CD4-positive, alpha-beta T cell (primary cell): ENCODE data around the gene C11orf97. TPM values are rescaled to one million over a fixed set of nuclear protein-coding genes. Genes with fewer than 3 reads are reported as not detected.
A peak's percentile ranks its signal among the peaks of the same experiment; 100 is the strongest.

ENCODE experiments used
- ATAC-seq: fragments of 200-7000 bp; cut with Tn5 transposase; one replicate; pipeline ENCODE4 v1.10.0; 2022; ENCODE audit warnings: mild to moderate bottlenecking; ENCODE audit not compliant: poor library complexity
- CTCF ChIA-PET: fragments of 350-600 bp; sonication (Branson Sonifier 250); formaldehyde crosslinking; loops from one replicate; lab custom pipeline; 2021; ENCODE audit warnings: antibody characterized with exemption, inconsistent platforms; lab: Charles Lee
- POLR2A ChIA-PET: fragments of 350-600 bp; sonication (Branson Sonifier 250); formaldehyde crosslinking; loops from one replicate; lab custom pipeline; 2021; ENCODE audit warnings: antibody characterized with exemption, inconsistent platforms; lab: Charles Lee
- DNase-seq, 14 experiments: peaks; one replicate each; pipeline ENCODE4 v3.0.0-alpha.2; 2013 to 2020; ENCODE audit warnings: mixed read lengths in 2 of 14
- H3K27ac ChIP-seq, 2 donors: one replicate each; pipeline versions ENCODE4 v1.5.1 to v1.7.0; 2013; ENCODE audit warnings: low read length in 2 of 2, low read depth in 1 of 2, mild to moderate bottlenecking in 1 of 2
- H3K27me3 ChIP-seq, 2 experiments: 1 replicate in 1 of 2; 2 replicates in 1 of 2; pipeline versions ENCODE4 v1.6.1 to v1.7.0; 2013; ENCODE audit warnings: low read length in 2 of 2, control low read depth in 1 of 2, mild to moderate bottlenecking in 1 of 2, moderate library complexity in 1 of 2; ENCODE audit not compliant: insufficient read depth in 2 of 2, control insufficient read depth in 1 of 2
- H3K36me3 ChIP-seq: one replicate; pipeline ENCODE4 v1.6.1; 2013; ENCODE audit warnings: low read length, control low read depth; ENCODE audit not compliant: insufficient read depth
- H3K4me1 ChIP-seq: one replicate; pipeline ENCODE4 v1.6.1; 2013; ENCODE audit warnings: low read length, control low read depth; ENCODE audit not compliant: insufficient read depth
- H3K4me3 ChIP-seq: one replicate; pipeline ENCODE4 v1.5.1; 2013; ENCODE audit warnings: mild to moderate bottlenecking, low read length, moderate library complexity
- H3K9me3 ChIP-seq, 2 experiments: 1 replicate in 1 of 2; 2 replicates in 1 of 2; pipeline versions ENCODE4 v1.6.1 to v1.7.0; 2013; ENCODE audit warnings: low read length in 2 of 2, mild to moderate bottlenecking in 2 of 2, control low read depth in 1 of 2, moderate library complexity in 1 of 2; ENCODE audit not compliant: control insufficient read depth in 1 of 2, insufficient read depth in 1 of 2
- H3K27ac Mint-ChIP-seq: one replicate; pipeline ENCODE4 v1.8.0; 2020; ENCODE audit warnings: mixed read lengths
- H3K27me3 Mint-ChIP-seq: one replicate; pipeline ENCODE4 v1.8.0; 2021; ENCODE audit warnings: mixed read lengths
- H3K36me3 Mint-ChIP-seq: one replicate; pipeline ENCODE4 v1.8.0; 2021; ENCODE audit warnings: low read depth, mixed read lengths
- H3K4me1 Mint-ChIP-seq: one replicate; pipeline ENCODE4 v1.8.0; 2021; ENCODE audit warnings: low read depth, mixed read lengths
- H3K4me3 Mint-ChIP-seq: one replicate; pipeline ENCODE4 v1.8.0; 2020; ENCODE audit warnings: mild to moderate bottlenecking, mixed read lengths
- H3K9me3 Mint-ChIP-seq: one replicate; pipeline ENCODE4 v1.8.0; 2020; ENCODE audit warnings: mixed read lengths
- CTCF ChIP-seq: fragments of 200-600 bp; IDR thresholded peaks from one replicate; pipeline ENCODE4 v1.8.0; 2022; ENCODE audit warnings: antibody characterized with exemption, mild to moderate bottlenecking
- intact Hi-C, 2 experiments: fragments of 100-400 bp; cut with DNase I in 1 of 2; cut with micrococcal nuclease in 1 of 2; formaldehyde crosslinking; loops; one replicate each; pipeline versions ENCODE4 v1.15.1 to v1.9.0; 2023 to 2025; cut with DNase I, micrococcal nuclease
- total RNA-seq, 174 experiments: library from RNA in 2 of 174; stranded (reverse) in 2 of 174; gene quantifications; one replicate each; pipeline ENCODE4 v1.2.3 and lab custom pipeline; 2021 to 2026

The C11orf97 gene
- total RNA-seq, 2 experiments from 2014 or later: not detected

GRCh38 chr11:94546886-94547285 is 34.6 kb downstream of the C11orf97 start:
- H3K36me3 ChIP-seq: no peaks in the 10 kb centered on the region
- H3K4me3 Mint-ChIP-seq: peak overlapping the region; percentile 81
- peaks cover 33% of the 10 kb centered on the region for H3K4me1 ChIP-seq
- intact Hi-C loops: loop anchor here in 1 of 2 experiments (5.0 kb wide), 1 partner anchor 540 kb away; the partner anchor contains the start of gene ENDOD1
- peaks cover 4% of the 10 kb centered on the region for H3K36me3 Mint-ChIP-seq
- H3K27ac ChIP-seq: no peak overlapping the region
- DNase-seq (no peak), ATAC-seq (no peak)
- ChIA-PET POLR2A (interaction anchor here (1.3 kb wide), 1 partner anchor 53 kb away, joined by 3 read pairs; no protein-coding TSS in a partner anchor), CTCF (no interaction called here)
- TF ChIP-seq CTCF: no peak
- H3K9me3 Mint-ChIP-seq: no peaks in the 10 kb centered on the region
- H3K4me3 ChIP-seq: no peak overlapping the region
- H3K4me1 Mint-ChIP-seq: peaks cover 69% of the 10 kb centered on the region
- no peaks in the 10 kb centered on the region for H3K27me3 Mint-ChIP-seq
- H3K27ac Mint-ChIP-seq: peak overlapping the region; percentile 49
- H3K9me3 ChIP-seq: no peaks in the 10 kb centered on the region
- no peaks in the 10 kb centered on the region for H3K27me3 ChIP-seq

GRCh38 chr11:94549146-94549545 is 36.9 kb downstream of the C11orf97 start:
- ATAC-seq: no peak
- H3K9me3 Mint-ChIP-seq: no peaks in the 10 kb centered on the region
- Histone ChIP-seq H3K4me3 (no peak overlapping the region), H3K4me1 (peaks cover 24% of the 10 kb centered on the region), H3K36me3 (no peaks in the 10 kb centered on the region), H3K9me3 (no peaks in the 10 kb centered on the region), H3K27ac (no peak overlapping the region), H3K27me3 (no peaks in the 10 kb centered on the region)
- ChIA-PET POLR2A (no interaction called here), CTCF (no interaction called here)
- TF ChIP-seq CTCF: no peak
- H3K27ac Mint-ChIP-seq: no peak overlapping the region
- intact Hi-C loops: loop anchor here in 1 of 2 experiments (5.0 kb wide), 1 partner anchor 538 kb away; the partner anchor contains the start of gene ENDOD1
- no peak for DNase-seq
- H3K4me3 Mint-ChIP-seq: no peak overlapping the region
- peaks cover 55% of the 10 kb centered on the region for H3K4me1 Mint-ChIP-seq
- H3K36me3 Mint-ChIP-seq: no peaks in the 10 kb centered on the region
- H3K27me3 Mint-ChIP-seq: no peaks in the 10 kb centered on the region

GRCh38 chr11:94550513-94550912 is 38.3 kb downstream of the C11orf97 start:
- ATAC-seq (no peak), DNase-seq (no peak)
- POLR2A ChIA-PET: no interaction called here
- no peak overlapping the region for H3K4me3 Mint-ChIP-seq
- no peaks in the 10 kb centered on the region for H3K9me3 ChIP-seq
- no peaks in the 10 kb centered on the region for H3K27me3 Mint-ChIP-seq
- H3K27me3 ChIP-seq: no peaks in the 10 kb centered on the region
- H3K36me3 Mint-ChIP-seq: no peaks in the 10 kb centered on the region
- intact Hi-C loops: no loop called here
- no peaks in the 10 kb centered on the region for H3K36me3 ChIP-seq
- CTCF ChIA-PET: no interaction called here
- no peak overlapping the region for H3K4me3 ChIP-seq
- peaks cover 15% of the 10 kb centered on the region for H3K4me1 ChIP-seq
- peak overlapping the region; percentile 4 for H3K27ac Mint-ChIP-seq
- no peaks in the 10 kb centered on the region for H3K9me3 Mint-ChIP-seq
- peaks cover 51% of the 10 kb centered on the region for H3K4me1 Mint-ChIP-seq
- no peak for TF ChIP-seq CTCF
- H3K27ac ChIP-seq: no peak overlapping the region
